GM12878 (cell line): ENCODE results near the gene MRPL1. TPM values are rescaled to one million over a fixed set of nuclear protein-coding genes. Genes with fewer than 3 reads are reported as not detected.

Source experiments
- CEBPB ChIP-seq, 2 experiments: fragments of 150-350 bp in 1 of 2; IDR thresholded peaks; 2 replicates each; pipeline ENCODE4 v1.6.1; 2012 to 2014; ENCODE audit warnings: low read depth in 2 of 2, low read length in 2 of 2, borderline replicate concordance in 1 of 2, inconsistent platforms in 1 of 2
- ELK1 ChIP-seq: IDR thresholded peaks from 2 replicates; pipeline ENCODE4 v1.6.1; 2012; ENCODE audit warnings: low read depth, low read length, improper control_type of control experiment
- GABPA ChIP-seq: IDR thresholded peaks from 2 replicates; pipeline ENCODE4 v1.6.1; 2014; ENCODE audit warnings: antibody characterized with exemption, low read depth, mild to moderate bottlenecking, inconsistent platforms
- GATAD2B ChIP-seq: fragments of 450-650 bp; conservative IDR thresholded peaks from 2 replicates; pipeline ENCODE4 v1.6.1; 2017; ENCODE audit warnings: low read depth, mild to moderate bottlenecking, moderate library complexity
- HDGF ChIP-seq: fragments of 450-650 bp; IDR thresholded peaks from 2 replicates; pipeline ENCODE4 v1.6.1; 2016; ENCODE audit warnings: antibody characterized with exemption
- IRF5 ChIP-seq: fragments of 450-650 bp; IDR thresholded peaks from 2 replicates; pipeline ENCODE4 v1.6.1; 2017; ENCODE audit warnings: borderline replicate concordance
- JUND ChIP-seq: IDR thresholded peaks from 2 replicates; pipeline ENCODE4 v1.6.1; 2012; ENCODE audit warnings: low read depth, mild to moderate bottlenecking, low read length, improper control_type of control experiment, moderate library complexity
- LARP7 ChIP-seq: fragments of 450-650 bp; IDR thresholded peaks from 2 replicates; pipeline ENCODE4 v1.6.1; 2017; ENCODE audit warnings: mild to moderate bottlenecking
- MXI1 ChIP-seq: fragments of 150-350 bp; IDR thresholded peaks from 2 replicates; pipeline ENCODE4 v1.6.1; 2011; ENCODE audit warnings: low read depth, mild to moderate bottlenecking, inconsistent platforms, low read length, improper control_type of control experiment
- NFYA ChIP-seq: IDR thresholded peaks from 2 replicates; pipeline ENCODE4 v1.6.1; 2011; ENCODE audit warnings: low read depth, mild to moderate bottlenecking, low read length, improper control_type of control experiment, borderline replicate concordance
- REST ChIP-seq: IDR thresholded peaks from 2 replicates; pipeline ENCODE4 v1.6.1; 2012; ENCODE audit warnings: mild to moderate bottlenecking, low read depth, low read length
- RFX5 ChIP-seq: IDR thresholded peaks from 2 replicates; pipeline ENCODE4 v1.6.1; 2011; ENCODE audit warnings: low read depth, low read length, improper control_type of control experiment
- SIN3A ChIP-seq: IDR thresholded peaks from 2 replicates; pipeline ENCODE4 v1.6.1; 2012; ENCODE audit warnings: low read depth, low read length, improper control_type of control experiment
- SIX5 ChIP-seq: IDR thresholded peaks from 2 replicates; pipeline ENCODE4 v1.6.1; 2011; ENCODE audit warnings: mild to moderate bottlenecking, low read depth, low read length, moderate library complexity; ENCODE audit not compliant: severe bottlenecking
- SMAD1 ChIP-seq: fragments of 450-650 bp; IDR thresholded peaks from 2 replicates; pipeline ENCODE4 v1.6.1; 2018; ENCODE audit warnings: mild to moderate bottlenecking, low read depth; ENCODE audit not compliant: partially characterized antibody
- TCF3 ChIP-seq: IDR thresholded peaks from 2 replicates; pipeline ENCODE4 v1.6.1; 2012; ENCODE audit warnings: low read depth, mild to moderate bottlenecking, low read length, borderline replicate concordance; ENCODE audit not compliant: insufficient read depth
- polyA plus RNA-seq, 11 experiments: library from polyadenylated mRNA; depleted of rRNA in 4 of 11; unstranded in 6 of 11; stranded (reverse) in 5 of 11; fragments of >200 nt; fragmentation: Nextera tagmentation in 4 of 11; fragmentation: Illumina TruSeq in 1 of 11; extraction: Ambion mirVana in 4 of 11; extraction: Trizol in 1 of 11; gene quantifications; 1 replicate in 1 of 11; 2 replicates in 10 of 11; pipeline versions ENCODE4 v1.2.1 to v1.2.3, GENCODE V29; 2011 to 2016; ENCODE audit warnings: inconsistent platforms in 2 of 11, missing spikeins in 2 of 11, low read depth in 1 of 11
- total RNA-seq, 4 experiments: library from RNA; depleted of rRNA in 3 of 4; stranded (reverse); fragments of >200 nt in 3 of 4; fragmentation: Illumina TruSeq in 1 of 4; extraction: Trizol in 1 of 4; gene quantifications; 2 replicates each; pipeline versions ENCODE4 v1.2.1 to v1.2.3, GENCODE V29; 2013 to 2021
- TF ChIP-seq, protein P1 (sequence below): fragments of 150-350 bp; IDR thresholded peaks from 2 replicates; pipeline ENCODE4 v1.6.1; 2016; ENCODE audit warnings: low read depth, low read length
- TF ChIP-seq, protein P2 (sequence below): IDR thresholded peaks from 2 replicates; pipeline ENCODE4 v1.6.1; 2011; ENCODE audit warnings: borderline replicate concordance, low read depth, mild to moderate bottlenecking, moderate library complexity, low read length; ENCODE audit not compliant: insufficient read depth, poor library complexity, severe bottlenecking

Gene MRPL1
- total and polyA plus RNA-seq, 10 of the 15 experiments (the other 5 are each of a cell fraction or from before 2014, with no cell fraction given) = 20.2 to 35.7 (median 28.2) TPM

DNA sequence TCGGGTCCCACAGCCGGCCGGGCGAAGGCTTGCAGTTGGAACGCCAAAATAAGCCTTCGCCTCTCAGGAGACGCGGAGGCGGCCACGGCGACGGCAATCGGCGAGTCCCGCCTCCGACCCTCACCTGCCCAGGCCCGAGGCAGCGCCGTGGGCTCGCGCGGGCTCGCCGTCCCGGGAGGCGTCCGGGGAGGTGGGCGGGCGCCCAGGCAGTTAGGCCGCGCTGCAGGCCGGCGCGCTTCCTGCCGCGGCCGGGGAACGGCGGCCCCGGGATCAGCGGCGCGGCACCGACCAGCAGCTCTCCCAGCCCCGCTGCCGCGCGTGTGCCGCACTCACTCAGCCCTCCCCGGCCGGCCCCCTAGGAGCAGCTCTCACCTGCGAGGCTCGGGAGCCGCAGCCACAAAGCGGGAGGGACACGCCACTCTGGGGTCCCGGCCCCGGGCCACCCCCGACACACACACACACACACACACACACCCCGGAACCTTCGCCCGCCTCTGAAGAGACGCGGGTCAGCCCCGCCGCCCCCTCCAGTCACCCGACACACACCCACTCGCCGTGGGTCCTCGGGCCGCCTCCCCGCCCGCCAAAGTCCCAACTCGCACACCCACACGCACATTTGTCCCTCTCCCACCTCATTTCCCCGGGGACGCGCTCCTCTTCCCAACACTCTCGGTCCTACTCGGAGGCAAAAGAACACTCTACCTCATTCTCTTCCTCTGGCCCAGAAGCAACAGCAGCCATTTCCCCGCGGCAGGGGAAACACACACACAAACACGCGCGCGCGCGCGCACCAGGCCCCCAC lies 43.8 kb upstream of the MRPL1 start, which contains the start of gene CNOT6L (continued):
- TF ChIP-seq, protein P1, sequence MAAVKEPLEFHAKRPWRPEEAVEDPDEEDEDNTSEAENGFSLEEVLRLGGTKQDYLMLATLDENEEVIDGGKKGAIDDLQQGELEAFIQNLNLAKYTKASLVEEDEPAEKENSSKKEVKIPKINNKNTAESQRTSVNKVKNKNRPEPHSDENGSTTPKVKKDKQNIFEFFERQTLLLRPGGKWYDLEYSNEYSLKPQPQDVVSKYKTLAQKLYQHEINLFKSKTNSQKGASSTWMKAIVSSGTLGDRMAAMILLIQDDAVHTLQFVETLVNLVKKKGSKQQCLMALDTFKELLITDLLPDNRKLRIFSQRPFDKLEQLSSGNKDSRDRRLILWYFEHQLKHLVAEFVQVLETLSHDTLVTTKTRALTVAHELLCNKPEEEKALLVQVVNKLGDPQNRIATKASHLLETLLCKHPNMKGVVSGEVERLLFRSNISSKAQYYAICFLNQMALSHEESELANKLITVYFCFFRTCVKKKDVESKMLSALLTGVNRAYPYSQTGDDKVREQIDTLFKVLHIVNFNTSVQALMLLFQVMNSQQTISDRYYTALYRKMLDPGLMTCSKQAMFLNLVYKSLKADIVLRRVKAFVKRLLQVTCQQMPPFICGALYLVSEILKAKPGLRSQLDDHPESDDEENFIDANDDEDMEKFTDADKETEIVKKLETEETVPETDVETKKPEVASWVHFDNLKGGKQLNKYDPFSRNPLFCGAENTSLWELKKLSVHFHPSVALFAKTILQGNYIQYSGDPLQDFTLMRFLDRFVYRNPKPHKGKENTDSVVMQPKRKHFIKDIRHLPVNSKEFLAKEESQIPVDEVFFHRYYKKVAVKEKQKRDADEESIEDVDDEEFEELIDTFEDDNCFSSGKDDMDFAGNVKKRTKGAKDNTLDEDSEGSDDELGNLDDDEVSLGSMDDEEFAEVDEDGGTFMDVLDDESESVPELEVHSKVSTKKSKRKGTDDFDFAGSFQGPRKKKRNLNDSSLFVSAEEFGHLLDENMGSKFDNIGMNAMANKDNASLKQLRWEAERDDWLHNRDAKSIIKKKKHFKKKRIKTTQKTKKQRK = no peak
- TF ChIP-seq, protein P2, sequence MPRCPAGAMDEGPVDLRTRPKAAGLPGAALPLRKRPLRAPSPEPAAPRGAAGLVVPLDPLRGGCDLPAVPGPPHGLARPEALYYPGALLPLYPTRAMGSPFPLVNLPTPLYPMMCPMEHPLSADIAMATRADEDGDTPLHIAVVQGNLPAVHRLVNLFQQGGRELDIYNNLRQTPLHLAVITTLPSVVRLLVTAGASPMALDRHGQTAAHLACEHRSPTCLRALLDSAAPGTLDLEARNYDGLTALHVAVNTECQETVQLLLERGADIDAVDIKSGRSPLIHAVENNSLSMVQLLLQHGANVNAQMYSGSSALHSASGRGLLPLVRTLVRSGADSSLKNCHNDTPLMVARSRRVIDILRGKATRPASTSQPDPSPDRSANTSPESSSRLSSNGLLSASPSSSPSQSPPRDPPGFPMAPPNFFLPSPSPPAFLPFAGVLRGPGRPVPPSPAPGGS = peak; percentile 12
- TF ChIP-seq ELK1 (no peak), SIX5 (no peak), CEBPB (IDR thresholded peaks at IDR 0.05; ENCODE audit: borderline replicate concordance in 1 of 2, low read depth in 2 of 2, low read length in 2 of 2) (no peak), NFYA (no peak), RFX5 (no peak), HDGF (peak; percentile 78; the same call in 1 of the 2 replicates), SMAD1 (no peak), GABPA (no peak), MXI1 (peak; percentile 51; the same call in 1 of the 2 replicates), LARP7 (peak; percentile 63), SIN3A (no peak), IRF5 (no peak), GATAD2B (peak; percentile 69), REST (no peak), TCF3 (no peak), JUND (no peak)
